Stimulated activated CD4-positive, alpha-beta T cell treated with anti-CD3 and anti-CD28 coated beads, Interleukin-4, amount 100 ng/mL, for 24 hours (primary cell): ENCODE data around the gene FIZ1.
"Not testable (repeated sequence)": the region's sequence is repeated elsewhere in the genome, so short reads cannot be mapped to it uniquely, and the experiment has no call there.

Experiments used
- DNase-seq: peaks from one replicate; pipeline ENCODE4 v3.0.0-alpha.2; 2020

FIZ1 gene

DNA sequence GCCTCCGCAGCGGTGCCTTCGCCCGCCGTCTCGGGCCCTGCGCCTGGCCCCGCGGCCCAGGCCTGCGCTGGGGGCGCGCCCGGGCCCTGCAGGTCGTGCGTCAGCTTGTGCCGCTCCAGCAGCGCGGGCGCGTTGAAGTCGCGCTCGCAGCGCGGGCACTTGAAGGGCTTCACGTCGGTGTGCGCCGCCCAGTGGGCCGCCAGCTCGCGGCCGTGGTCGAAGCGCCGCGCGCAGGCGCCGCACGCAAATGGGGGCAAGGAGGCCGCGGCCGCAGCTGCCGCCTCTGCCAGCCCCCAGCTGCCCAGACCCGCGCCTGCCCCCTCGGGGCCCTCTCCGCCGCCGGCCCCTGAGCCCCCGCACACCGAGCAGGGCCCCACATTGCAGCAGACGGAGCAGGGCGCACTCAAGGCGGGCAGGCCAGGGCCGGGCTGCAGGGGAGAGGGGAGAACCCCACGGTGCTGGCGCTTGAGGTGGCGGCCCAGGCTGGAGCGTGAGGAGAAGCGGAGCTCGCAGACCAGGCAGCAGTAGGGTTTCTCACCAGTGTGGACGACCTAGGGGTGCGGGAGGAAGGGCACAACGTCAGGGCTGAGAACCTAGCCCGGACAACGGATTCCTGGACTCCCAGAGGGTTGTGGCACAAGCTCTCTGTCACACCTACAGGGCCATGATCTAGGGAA, 6.1 kb downstream of the FIZ1 start:
- DNase-seq, result no peak

DNA sequence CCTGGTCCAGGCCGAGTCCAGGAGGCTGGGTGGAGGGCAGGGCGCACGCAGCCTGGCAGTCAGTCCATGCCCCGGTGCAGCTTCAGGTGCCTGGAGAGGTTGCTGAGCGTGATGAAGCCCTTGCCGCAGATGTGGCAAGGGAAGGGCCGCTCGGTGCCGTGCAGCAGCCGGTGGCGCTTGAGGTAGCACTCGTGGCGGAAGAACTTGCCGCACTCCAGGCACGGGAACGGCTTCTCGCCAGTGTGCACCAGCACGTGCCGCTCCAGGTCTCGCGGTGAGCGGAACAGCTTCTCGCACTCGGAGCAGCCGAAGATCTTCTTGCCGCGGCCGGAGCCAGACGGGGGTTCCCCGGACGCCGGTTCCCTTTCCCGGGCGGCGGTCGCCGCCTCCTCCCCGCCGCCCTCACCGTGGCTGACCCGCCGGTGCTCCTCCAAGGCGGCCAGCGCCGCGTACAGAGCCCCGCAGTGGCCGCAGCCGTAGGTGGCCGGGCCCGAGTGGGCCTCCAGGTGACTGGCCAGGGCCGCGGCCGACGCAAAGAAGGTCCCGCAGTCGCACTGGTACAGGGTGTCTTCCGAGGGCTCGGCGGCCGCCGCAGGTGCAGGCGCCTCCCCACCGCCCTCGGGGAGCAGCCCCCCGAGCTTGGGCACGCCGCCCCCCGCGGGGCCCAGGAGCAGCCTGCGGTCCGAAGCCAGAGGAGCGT, 6.8 kb downstream of the FIZ1 start:
- no peak for DNase-seq

DNA sequence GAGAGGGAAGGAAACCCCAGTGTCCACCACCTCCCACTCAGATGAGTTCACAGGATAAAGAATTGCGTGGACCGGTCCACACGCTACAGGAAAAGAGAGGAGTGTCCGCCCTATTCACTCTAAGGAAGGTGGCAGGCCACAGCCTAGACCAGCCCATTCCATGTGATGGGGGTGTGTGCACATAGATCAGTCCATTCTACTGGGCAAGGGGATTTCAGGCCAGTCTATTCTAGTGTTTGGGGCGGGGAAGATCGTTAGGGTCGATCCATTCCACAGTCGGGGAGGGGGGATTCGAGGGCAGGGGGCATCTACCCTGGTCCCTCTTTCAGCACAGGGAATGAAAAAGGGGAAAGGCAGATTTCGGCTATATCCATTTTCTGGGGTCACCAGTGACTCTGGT, 7.8 kb downstream of the FIZ1 start:
- DNase-seq, result no peak

DNA sequence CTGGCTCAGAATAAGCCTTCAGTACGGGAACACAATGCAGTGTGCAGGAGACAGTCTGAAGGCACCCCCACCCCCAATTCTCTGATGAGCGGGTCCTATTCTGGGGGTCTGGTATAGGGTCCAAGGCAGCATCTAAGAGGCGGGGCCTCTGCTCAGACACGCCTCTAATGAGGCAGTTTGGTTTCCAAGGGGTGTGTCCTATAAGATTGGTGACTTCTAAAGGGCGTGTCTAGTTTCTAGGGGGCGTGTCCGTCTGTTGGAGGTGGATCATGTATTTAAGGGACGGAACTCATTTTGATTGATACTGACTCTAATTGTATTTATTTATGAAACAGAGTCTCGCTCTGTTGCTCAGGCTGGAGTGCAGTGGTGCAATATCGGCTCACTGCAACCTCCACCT, 8.7 kb downstream of the FIZ1 start:
- no peak for DNase-seq

DNA sequence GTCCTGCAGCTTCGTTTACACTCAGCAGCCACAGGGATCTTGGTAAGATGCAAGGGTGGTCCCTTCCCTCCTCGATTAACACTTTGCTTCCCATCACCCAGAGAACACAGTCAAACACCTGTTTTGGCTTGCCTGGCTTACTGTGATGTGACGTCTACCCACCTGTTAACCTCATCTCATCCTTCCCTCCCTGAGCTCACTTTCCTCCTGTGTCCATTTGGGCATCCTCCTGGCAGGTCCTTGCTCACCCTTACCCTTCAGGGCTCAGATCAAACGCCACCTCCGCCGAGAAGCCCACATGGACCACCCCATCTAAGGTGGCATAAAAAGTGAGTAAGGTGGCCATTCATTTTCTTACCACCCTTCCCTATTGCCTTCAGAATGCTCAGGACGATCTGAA, 9.2 kb downstream of the FIZ1 start:
- no peak for DNase-seq

DNA sequence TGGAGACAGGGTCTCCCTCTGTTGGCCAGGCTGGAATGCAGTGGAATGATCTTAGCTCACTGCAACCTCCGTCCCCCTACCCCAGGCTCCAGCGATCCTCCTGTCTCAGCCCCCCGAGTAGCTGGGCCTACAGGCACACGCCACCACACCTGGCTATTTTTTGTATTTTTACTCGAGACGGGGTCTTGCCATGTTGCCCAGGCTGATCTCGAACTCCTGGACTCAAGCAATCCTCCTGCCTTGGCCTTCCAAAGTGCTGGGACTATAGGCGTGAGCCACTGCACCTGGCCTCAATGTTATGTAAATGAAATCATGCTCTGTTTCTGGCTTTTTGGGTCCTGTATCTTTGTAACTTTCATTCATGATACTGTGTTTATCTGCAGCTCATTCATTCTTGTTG, 10.6 kb downstream of the FIZ1 start:
- DNase-seq, result no peak

DNA sequence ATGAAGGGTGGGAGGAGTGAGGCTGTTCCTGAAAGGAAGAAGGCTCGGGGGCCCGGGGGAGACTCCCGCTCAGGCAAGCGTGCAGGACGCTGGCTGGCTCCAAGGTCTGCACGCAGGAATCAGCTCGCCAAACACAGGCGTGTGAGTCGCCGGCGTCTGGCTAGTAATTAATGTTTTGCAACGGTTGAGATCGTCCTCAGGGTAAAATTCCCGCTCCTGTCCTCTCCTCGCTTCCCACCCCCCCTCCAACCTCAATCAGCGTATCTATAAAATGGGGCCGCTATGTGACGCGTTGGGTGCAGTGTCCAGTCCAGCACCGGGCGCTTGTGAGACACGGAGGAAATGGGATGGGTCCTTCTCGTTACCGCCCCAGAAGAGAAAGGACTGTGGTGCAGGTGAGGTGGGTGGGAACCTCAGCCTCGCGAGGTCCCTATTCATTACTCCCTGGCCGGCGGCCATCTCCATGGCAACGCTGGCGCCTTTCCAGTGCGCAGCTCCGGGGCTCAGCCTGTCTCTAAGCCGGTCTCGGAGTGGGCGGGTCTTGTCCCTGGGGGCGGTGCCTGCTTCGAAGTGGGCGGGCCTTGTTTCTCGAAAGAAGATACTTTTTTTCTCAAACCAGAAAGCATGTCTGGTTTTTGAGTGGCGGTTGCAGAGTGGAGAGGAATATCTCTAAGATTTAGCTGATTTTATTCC, 12.2 kb downstream of the FIZ1 start:
- DNase-seq, result peak; percentile 94

DNA sequence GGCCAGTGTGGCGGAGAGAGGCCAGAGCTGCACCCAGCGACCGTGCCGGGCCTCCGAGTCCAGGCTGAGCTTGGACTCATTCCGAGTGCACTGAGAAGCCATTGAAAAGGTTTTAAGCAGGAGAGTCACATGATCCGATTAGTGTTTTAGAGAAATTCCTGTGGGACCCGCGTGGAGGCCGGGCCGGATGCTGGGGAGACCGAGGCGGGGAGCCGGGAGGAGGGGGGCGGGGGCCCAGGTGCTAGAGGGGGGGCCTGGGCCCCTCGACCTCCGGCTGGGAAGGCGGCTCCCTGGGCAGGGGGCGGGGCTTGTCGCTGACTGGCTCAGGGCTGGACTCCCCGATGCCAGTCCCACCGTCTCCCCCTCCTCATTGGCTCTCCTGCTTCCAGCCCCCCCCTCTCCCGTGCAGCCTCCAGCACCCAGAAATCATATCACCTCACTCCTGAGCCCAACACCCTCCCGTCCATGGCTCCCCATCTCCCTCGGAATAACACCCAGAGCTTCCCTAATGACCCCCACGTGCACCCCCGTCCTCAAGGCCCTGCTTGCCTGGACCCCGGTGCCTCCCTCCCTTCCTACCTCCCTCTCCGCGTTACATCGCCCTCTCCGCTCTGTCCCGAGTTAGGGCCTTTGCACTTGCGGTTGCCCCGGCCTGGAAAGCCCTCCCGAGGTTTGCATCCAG, 13.5 kb downstream of the FIZ1 start:
- peak; percentile 58 for DNase-seq

DNA sequence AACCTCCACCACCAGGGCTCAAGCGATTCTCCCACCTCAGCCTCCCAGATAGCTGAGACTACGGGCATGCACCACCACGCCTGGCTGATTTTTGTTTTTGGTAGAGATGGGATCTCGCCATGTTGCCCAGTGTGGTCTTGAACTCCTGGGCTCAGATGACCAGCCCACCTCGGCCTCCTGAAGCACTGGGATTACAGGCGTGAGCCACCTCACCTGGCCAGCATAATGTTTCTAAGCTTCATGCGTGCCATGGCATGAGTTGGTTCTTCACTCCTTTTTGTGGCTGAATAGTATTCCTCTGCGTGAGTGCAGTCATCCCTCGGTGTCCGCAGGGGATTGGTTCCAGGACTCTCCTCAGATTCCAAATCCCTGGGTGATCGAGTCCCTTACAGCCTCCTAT, 14.4 kb downstream of the FIZ1 start:
- no peak for DNase-seq

DNA sequence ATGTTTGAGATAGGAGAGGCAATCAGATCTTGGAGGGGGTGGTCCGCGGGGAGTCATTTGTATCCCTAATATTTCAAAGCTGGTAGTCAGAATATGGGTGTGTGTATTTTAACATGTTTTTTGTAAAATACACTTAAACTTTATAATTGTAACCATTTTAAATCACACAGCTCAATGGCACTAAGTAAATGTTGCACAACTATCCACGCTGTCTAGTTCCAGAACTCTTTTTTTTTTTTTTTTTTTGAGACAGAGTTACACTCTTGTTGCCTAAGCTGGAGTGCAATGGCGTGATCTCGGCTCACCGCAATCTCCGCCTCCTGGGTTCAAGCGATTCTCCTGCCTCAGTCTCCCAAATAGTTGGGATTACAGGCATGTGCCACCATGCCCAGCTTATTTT, 15.4 kb downstream of the FIZ1 start:
- not testable (repeated sequence) for DNase-seq

DNA sequence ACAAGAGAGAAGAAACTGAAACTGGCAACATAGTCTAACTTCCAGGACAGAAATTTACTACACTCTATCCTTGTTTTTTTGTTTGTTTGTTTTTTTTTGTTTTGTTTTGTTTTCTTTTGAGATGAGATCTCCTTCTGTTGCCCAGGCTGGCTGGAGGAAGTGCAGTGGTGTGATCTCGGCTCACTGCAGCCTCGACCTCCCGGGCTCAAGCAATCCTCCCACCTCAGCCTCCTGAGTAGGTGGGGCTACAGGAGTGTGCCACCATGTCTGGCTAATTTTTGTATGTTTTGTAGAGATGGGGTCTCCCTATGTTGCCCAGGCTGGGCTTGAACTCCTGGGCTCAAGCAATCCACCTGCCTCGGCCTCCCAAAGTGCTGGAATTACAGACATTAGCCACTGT, 17.0 kb downstream of the FIZ1 start:
- DNase-seq, result not testable (repeated sequence)

DNA sequence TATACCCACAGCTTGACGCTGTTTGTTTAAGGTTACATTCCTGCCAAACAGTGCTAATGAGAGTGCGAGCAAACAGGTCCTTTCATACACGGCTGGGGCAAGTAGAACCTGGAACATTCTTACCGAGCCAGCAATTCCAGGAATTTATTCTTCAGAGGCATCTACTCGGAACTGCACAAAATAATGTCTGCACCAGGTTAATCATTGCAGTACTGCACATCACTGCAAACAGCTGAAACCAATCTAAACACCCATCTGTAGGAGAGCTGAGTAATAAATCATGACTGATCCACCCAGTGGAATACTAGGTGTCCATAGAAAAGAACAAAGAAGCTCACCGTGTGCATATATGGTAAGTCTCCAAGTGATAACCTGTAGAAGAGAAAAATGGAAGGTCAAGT, 17.5 kb downstream of the FIZ1 start:
- DNase-seq, result no peak

DNA sequence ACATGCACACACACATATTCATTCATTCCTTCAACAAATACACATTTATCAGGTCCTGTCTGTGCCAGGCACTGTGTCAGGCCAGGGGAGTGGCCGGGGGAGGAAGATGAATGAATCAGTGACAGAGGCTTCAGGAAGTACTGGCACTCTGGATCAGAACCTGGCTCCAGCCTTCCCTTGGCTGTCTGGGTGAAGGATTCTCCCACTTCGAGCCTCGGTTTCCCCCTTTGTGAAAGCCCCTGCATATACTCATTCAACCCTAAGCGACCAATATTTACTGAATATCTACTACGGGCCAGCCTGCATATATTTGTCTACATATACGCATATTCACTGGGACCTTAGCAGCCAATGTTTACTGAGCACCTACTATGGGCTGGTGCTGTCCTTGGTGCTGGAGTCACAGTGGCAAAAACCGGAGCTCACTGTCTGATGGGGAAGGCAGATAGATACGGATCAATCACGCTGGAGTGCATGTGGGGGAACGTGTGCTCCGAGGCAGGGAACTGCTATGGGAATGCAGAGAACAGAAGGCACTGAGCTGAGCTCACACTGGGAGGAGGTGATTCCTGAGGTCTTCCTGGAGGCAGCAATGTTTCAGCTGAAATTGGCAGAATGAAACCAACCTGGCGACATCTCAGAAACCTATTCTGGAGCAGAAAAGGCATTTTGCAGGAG, 18.0 kb downstream of the FIZ1 start:
- DNase-seq, result no peak

DNA sequence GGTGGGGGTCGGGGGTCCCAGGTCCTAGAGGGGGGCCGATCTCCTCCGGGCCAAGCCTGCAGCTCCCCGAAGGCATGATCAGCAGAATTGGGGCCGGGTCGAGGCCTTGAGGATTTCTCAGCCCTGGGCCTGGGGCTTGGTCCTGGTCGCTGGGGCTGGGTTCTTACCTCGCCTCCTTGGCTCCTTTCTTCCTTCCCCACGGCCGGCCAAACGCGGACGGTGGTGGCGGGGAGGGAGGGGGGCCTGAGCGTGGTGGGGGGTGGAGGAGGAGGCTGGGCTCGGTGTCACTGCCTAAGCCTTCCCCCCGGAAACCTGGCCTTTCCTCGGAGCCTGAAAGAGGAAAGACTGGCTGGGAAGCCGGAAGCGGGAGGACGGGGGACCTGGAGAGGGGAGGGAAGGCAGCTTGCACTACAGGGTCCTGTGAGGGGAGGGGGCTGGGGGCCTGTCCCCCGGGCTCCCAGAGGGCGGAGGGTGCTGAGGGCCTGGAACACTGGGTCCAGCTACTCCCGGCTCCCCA, 18.6 kb downstream of the FIZ1 start, which contains the start of gene ZNF579:
Gene ZNF579 (minus strand): TSS at position 221 of the 517 bp plus-strand sequence. CDS start 1,209 bp downstream, outside the sequence.
- DNase-seq, result peak; percentile 87

DNA sequence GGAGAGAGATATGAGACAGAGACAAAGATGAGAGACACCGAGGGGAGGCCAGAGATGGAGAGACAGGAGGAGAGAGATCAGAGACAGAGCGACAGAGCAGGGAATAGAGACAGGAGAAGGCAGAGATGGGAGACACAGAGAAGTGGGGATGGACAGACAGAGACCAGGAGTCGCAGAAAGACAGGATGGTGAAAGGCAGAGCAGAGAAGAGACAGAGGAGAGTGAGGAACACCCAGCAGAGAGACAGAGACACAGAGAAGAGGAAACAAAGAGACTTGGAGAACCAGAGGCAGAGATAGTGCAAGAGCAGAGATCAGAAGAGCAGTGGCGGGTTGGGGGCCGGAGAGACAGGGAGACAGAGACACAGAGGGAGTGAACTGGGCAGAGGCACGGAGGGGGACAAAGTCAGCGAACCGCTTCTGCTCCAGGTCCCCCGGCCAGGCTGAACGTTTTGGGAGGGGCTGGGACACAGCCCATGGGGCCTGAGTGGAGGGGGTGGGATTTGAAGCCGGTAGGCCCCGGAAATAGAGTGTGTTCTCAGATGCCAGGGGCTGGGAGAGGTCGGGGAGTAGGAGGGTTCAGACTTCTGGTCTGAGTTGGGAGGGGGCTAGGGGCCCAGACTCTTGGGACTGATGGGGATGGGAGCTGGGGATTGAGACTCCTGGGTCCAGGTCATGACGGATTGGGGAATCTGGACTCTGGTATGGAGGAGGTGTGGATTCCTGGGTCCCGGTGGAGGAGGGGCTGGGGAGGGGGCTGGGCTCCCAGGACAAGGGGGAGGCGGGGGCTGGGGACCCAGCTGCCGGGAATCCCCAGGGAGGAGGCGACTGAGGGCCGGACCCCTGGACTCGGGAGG, 19.3 kb downstream of the FIZ1 start:
- DNase-seq, result no peak

DNA sequence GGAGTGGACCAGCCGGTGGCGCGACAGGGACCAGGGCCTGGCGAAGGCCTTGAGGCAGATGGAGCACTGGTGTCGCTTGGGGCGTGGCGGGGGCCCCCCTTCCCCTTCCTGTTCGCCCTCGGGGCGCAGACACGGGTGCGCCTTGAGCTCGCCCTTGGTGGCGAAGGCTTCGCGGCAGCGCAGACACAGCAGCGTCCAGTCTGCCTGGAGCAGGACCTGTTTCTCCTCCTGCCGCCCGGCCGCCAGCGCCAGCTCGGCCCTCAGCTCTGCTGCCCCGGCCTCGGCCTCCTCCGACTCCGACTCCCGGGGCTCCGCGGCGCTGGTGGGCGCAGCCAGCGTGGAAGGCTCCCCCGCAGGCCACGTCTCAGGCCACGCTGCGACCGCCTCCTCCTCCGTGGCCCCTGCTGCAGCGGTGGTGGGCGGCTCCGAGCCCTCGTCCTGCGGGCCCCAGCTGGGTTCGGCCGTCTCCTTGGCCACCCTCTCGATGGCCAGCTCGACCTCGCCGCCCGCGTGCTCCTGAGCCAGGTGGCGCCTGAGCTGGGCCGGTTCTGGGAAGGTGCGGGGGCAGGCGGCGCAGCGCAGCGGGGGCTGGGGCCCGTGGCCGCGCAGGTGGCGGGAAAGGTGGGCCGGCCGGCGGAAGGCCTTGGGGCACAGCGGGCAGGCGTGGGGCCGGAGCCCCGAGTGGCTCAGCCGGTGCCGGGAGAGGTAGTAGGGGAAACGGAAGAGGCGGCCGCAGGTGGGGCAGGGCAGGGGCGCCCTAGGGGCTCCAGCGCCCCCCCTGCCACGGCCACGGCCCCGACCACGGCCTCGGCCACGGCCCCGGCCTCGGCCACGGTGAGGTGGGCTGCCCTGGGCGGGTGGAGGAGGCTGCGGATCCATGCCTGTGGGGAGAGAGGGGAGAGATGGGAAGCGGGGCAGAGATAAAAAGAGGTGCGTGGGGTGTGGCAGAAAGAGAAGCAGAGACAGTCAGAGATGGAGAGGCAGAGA, 20.3 kb downstream of the FIZ1 start:
- no peak for DNase-seq

DNA sequence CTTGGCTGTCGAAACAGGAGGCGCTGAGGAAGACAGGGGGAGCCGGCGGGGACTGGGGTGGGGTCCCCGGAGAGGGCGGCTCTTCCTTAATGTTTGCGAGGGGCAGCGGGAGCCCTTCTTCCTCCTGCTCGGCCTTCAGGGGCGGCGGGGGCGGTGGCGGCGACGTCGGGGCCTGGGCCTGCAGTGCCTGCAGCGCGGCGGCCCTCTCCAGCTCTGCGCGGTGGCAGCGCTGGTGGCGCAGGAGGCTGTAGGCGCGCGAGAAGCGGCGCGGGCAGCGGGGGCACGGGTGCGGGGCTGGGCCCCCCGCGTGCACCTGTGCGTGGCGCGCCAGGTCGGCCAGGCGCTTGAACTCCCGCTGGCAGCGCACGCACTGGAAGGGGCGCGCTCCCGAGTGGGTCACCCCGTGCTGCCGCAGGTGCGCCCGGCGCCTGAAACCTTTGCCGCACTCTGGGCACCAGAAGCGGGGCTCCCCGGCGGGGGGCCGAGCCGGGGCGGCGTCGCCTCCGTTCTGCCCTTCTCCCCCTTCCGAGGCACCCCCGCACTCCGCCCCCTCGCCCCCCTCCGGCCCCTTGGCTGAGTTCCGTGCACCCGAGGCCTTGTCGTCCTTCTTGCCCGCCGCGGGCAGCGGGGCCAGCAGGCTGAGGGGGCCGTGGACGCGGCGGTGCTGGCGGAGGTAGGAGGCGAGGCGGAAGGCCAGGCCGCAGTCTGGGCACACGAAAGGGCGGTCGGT, 21.1 kb downstream of the FIZ1 start:
- DNase-seq, result no peak

DNA sequence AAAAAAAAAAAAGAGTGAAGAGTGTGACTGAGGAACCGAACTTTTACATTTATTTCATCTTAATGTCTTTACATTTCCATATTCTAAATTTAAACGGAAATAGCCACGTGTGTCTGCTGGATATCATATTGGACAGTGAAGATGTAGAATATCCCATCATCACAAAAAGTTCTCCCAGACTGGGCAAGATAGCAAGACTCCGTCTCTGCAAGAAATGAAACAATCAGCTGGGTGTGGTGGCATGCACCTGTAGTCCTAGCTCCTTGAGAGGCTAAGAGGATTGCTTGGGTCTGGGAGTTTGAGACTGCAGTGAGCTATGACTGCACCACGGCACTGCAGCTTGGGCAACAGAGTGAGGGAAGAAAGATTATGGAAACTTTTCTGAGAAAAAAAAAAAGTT, 22.6 kb downstream of the FIZ1 start:
- no peak for DNase-seq

DNA sequence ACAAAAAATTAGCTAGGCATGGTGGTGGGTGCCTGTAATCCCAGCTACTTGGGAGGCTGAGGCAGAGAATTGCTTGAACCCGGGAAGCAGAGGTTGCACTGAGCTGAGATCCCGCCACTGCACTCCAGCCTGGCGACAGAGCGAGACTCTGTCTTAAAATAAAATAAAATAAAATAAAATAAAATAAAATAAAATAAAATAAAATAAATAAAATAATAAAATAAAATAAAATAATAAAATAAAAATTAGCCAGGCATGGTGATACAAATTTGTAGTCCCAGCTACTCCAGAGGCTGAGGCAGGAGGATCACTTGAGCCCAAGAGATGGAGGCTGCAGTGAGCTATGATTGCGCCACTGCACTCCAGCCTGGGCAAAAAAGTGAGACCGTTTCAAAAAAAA, 25.4 kb downstream of the FIZ1 start:
- not testable (repeated sequence) for DNase-seq

DNA sequence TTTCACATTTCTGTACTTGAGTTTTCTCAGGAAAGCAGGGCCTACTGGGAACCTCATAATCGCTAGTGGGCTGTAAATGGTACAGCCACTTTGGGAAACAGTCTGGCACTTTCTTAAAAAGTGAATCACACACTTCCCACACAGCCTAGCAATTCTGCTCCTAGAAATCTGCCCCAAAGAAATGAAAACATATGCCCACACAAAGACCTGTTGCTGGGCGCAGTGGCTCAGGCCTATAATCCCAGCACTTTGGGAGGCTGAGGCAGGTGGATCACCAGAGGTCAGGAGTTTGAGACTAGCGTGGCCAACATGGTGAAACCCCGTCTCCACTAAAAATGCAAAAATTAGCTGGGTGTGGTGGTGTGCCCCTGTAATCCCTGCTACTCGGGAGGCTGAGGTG, 29.8 kb downstream of the FIZ1 start:
- not testable (repeated sequence) for DNase-seq
